ENCODE data around the gene SELENOO.

DNA sequence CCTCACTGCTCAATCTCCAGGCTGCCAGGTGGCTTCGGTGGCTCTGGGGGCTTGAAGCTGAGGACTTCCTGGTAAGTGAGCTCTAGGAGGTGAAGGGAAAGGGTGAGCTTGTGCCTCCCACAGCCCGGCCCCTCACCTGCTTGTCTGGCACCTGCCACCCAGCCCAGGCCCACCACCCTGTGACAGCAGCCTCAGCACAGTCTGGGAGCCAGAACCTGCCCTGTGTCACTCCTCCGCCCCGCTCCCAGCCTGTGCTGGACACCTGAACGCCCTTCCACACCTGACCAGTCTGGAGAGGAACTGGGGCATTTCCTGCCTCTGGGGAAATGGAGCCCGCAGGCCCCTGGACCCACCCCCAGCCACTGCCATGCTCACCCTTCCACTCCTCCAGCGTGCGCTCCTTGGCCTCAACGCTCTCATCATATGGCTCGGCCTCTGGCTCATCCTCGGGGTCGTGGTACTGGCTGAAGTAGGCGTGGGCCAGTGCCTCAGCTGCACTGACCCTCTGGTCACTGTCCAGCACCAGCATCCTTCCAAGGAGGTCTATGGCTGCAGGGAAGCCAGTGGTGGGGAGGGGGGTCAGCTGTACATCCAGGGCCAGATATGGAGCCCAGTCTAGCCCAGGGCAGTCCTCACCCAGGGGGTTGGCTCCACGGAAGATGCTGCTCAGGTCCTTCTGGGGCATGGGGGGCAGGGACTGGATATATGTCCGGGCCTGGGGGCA, 64.3 kb downstream of the SELENOO start:
- TF ChIP-seq CTCF (IDR thresholded peaks at IDR 0.05; ENCODE audit: poor library complexity) (no peak), EZH2phosphoT487 (IDR thresholded peaks at IDR 0.05; ENCODE audit: low read depth, severe bottlenecking, unreplicated experiment) (no peak), EZH2 (IDR thresholded peaks at IDR 0.05; ENCODE audit: borderline replicate concordance) (no peak)

Measured in hepatocyte (in vitro differentiated cells).